Measurements from ENCODE around the gene PTPRN2. TPM values are rescaled to one million over a fixed set of nuclear protein-coding genes. Genes with fewer than 3 reads are reported as not detected.
"Not testable (repeated sequence)": the region's sequence is repeated elsewhere in the genome, so short reads cannot be mapped to it uniquely, and the experiment has no call there.

The PTPRN2 gene
- total RNA-seq, 1 experiment from 2014 or later = 0.11 TPM

DNA sequence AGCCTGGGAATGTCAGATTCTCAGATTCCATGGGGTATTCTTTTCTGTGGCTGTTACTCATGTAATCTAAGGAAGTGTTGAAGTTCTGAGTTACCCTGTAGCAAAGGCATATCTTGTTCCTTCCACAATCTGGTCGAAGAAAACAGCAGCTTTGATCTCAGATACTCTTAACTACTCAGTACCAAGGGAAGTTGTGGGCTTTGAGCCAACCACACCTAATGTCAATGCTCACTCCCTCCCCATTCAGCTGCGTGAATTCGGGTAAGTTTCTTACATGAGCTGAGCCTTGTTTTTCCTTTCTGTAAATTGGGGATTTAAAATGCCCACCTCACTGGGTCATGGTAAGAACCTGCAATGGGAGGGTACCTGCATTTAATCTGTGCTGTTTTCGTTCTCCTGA is 52.5 kb downstream of the PTPRN2 start:
- Histone ChIP-seq H3K36me3 (ENCODE audit: insufficient read depth, low read length, poor library complexity, severe bottlenecking) (no peaks in the 10 kb centered on the region), H3K27me3 (replicated peaks; ENCODE audit: insufficient read depth, low read depth, low read length, poor library complexity) (no peaks in the 10 kb centered on the region), H3K4me1 (ENCODE audit: insufficient read depth, low read length, poor library complexity, severe bottlenecking) (no peaks in the 10 kb centered on the region), H3K27ac (ENCODE audit: low read depth, low read length, poor library complexity, severe bottlenecking) (no peak overlapping the region), H3K9me3 (ENCODE audit: low read depth, low read length, poor library complexity, severe bottlenecking) (peaks cover 4% of the 10 kb centered on the region), H3K4me3 (ENCODE audit: low read depth, low read length, poor library complexity, severe bottlenecking) (no peak overlapping the region)
- no peak for DNase-seq (ENCODE audit: low spot score)
- POLR2A ChIA-PET (ENCODE audit: low non-redundant PET) = no interaction called here
- CTCF ChIA-PET = no interaction called here
- intact Hi-C loops (cut with micrococcal nuclease; ENCODE audit: unreplicated experiment) = no loop called here
- TF ChIP-seq EZH2 (IDR thresholded peaks at IDR 0.05; ENCODE audit: borderline replicate concordance, low read depth, low read length, poor library complexity, severe bottlenecking) = no peak
- TF ChIP-seq CTCF (conservative IDR thresholded peaks at IDR 0.05; ENCODE audit: low read depth, low read length) = no peak
- no TSS peak for BruUV-seq (replicated peaks)

DNA sequence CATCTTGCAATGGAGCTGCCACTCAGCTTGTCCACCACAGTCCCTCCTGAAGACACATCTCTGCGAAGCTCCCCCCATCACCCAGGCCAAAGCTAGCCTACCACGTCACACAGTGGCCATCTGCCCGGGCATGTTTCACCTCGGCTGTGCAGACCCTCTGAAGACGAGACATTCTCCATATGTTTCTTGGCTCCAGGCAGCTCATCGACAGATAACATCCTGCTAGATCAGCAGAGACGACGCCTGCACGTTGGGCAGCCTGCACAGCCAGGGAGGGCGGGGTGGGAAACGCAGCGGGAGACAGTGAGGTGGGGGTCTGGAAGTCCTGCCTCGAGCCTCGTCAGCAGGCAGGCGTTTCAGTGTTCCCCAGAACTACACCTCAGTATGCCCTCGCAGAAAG is 53.0 kb downstream of the PTPRN2 start:
- TF ChIP-seq EZH2 (IDR thresholded peaks at IDR 0.05; ENCODE audit: borderline replicate concordance, low read depth, low read length, poor library complexity, severe bottlenecking) = no peak
- TF ChIP-seq CTCF (conservative IDR thresholded peaks at IDR 0.05; ENCODE audit: low read depth, low read length) = no peak
- no peak for DNase-seq (ENCODE audit: low spot score)
- Histone ChIP-seq H3K36me3 (ENCODE audit: insufficient read depth, low read length, poor library complexity, severe bottlenecking) (no peaks in the 10 kb centered on the region), H3K27me3 (replicated peaks; ENCODE audit: insufficient read depth, low read depth, low read length, poor library complexity) (no peaks in the 10 kb centered on the region), H3K4me1 (ENCODE audit: insufficient read depth, low read length, poor library complexity, severe bottlenecking) (no peaks in the 10 kb centered on the region), H3K27ac (ENCODE audit: low read depth, low read length, poor library complexity, severe bottlenecking) (no peak overlapping the region), H3K9me3 (ENCODE audit: low read depth, low read length, poor library complexity, severe bottlenecking) (peaks cover 4% of the 10 kb centered on the region), H3K4me3 (ENCODE audit: low read depth, low read length, poor library complexity, severe bottlenecking) (no peak overlapping the region)
- BruUV-seq (replicated peaks) = no TSS peak
- intact Hi-C loops (cut with micrococcal nuclease; ENCODE audit: unreplicated experiment) = no loop called here
- ChIA-PET POLR2A (ENCODE audit: low non-redundant PET) (no interaction called here), CTCF (no interaction called here)

GRCh38 chr7:158534134-158534515 is 53.5 kb downstream of the PTPRN2 start:
- H3K4me1 ChIP-seq (ENCODE audit: insufficient read depth, low read length, poor library complexity, severe bottlenecking); POLR2A ChIA-PET (ENCODE audit: low non-redundant PET); H3K9me3 ChIP-seq (ENCODE audit: low read depth, low read length, poor library complexity, severe bottlenecking); H3K36me3 ChIP-seq (ENCODE audit: insufficient read depth, low read length, poor library complexity, severe bottlenecking); intact Hi-C loops (cut with micrococcal nuclease; ENCODE audit: unreplicated experiment); DNase-seq (ENCODE audit: low spot score); H3K27ac ChIP-seq (ENCODE audit: low read depth, low read length, poor library complexity, severe bottlenecking); BruUV-seq (replicated peaks); H3K27me3 ChIP-seq (replicated peaks; ENCODE audit: insufficient read depth, low read depth, low read length, poor library complexity); H3K4me3 ChIP-seq (ENCODE audit: low read depth, low read length, poor library complexity, severe bottlenecking); CTCF ChIA-PET: not testable (repeated sequence)

DNA sequence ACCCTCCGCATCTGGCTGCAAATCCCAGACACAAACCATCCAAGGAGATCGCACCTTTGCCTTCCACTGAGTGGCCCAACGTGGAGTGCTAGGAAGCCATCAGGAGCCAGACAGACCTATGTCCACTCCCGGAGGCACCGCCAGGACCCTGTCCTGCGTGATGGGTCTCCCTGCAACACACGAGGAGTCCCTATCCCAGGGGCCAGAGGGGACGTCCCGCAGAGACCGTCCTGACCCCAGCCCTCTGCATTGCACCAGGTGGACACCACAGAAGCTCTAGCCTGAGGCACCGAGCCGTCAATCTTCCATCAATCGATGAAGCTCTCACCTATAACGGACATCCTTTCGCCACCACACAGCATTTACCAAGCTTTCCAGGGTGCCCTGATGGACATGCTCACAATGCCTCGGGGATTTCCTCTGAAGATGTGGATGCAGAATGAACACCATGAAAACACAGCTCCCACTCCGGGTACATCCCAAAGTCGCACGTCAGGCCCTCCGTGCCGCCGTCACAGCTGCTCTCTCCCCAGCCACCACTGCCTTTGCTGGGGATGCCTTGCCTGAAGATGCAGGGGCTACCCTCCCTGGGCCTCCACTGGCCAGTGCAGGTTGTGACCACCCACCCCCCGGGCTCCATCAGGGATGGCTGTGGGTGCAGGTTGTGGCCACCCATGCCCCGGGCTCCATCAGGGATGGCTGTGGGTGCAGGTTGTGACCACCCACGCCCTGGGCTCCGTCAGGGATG is 54.1 kb downstream of the PTPRN2 start:
- BruUV-seq (replicated peaks) = no TSS peak
- intact Hi-C loops (cut with micrococcal nuclease; ENCODE audit: unreplicated experiment) = no loop called here
- CTCF ChIA-PET = no interaction called here
- Histone ChIP-seq H3K9me3 (ENCODE audit: low read depth, low read length, poor library complexity, severe bottlenecking) (peaks cover 4% of the 10 kb centered on the region), H3K4me1 (ENCODE audit: insufficient read depth, low read length, poor library complexity, severe bottlenecking) (no peaks in the 10 kb centered on the region), H3K27me3 (replicated peaks; ENCODE audit: insufficient read depth, low read depth, low read length, poor library complexity) (no peaks in the 10 kb centered on the region), H3K4me3 (ENCODE audit: low read depth, low read length, poor library complexity, severe bottlenecking) (no peak overlapping the region), H3K27ac (ENCODE audit: low read depth, low read length, poor library complexity, severe bottlenecking) (no peak overlapping the region), H3K36me3 (ENCODE audit: insufficient read depth, low read length, poor library complexity, severe bottlenecking) (no peaks in the 10 kb centered on the region)
- DNase-seq (ENCODE audit: low spot score) = no peak
- no peak for TF ChIP-seq EZH2 (IDR thresholded peaks at IDR 0.05; ENCODE audit: borderline replicate concordance, low read depth, low read length, poor library complexity, severe bottlenecking)
- no peak for TF ChIP-seq CTCF (conservative IDR thresholded peaks at IDR 0.05; ENCODE audit: low read depth, low read length)
- POLR2A ChIA-PET (ENCODE audit: low non-redundant PET) = no interaction called here

Measured in A673 (cell line).